Left lung (tissue), 14 donors: Measurements from ENCODE around the gene YIPF1. TPM values are rescaled to one million over a fixed set of nuclear protein-coding genes. Genes with fewer than 3 reads are reported as not detected.

Experiments used
- ATAC-seq: fragments of 200-7000 bp; cut with Tn5 transposase; one replicate; pipeline ENCODE4 v1.9.1; 2020; ENCODE audit warnings: moderate library complexity
- DNase-seq, 4 donors: peaks; one replicate each; pipeline ENCODE4 v3.0.0-alpha.2; 2013 to 2020
- H3K27ac ChIP-seq, 2 donors: fragments of 200-600 bp; sonication (generic) in 1 of 2; one replicate each; pipeline versions ENCODE4 v1.5.0 to v1.8.0; 2020 to 2021
- H3K27me3 ChIP-seq, 2 donors: fragments of 200-600 bp; sonication (generic) in 1 of 2; one replicate each; pipeline versions ENCODE4 v1.5.0 to v1.8.0; 2020 to 2021
- H3K36me3 ChIP-seq, 2 donors: fragments of 200-600 bp; sonication (generic) in 1 of 2; one replicate each; pipeline versions ENCODE4 v1.5.0 to v1.8.0; 2020 to 2021
- H3K4me1 ChIP-seq, 2 donors: fragments of 200-600 bp; one replicate each; pipeline ENCODE4 v1.8.0; 2021
- H3K4me3 ChIP-seq, 2 donors: fragments of 200-600 bp; sonication (generic) in 1 of 2; one replicate each; pipeline versions ENCODE4 v1.5.0 to v1.8.0; 2020 to 2021; ENCODE audit warnings: mild to moderate bottlenecking in 1 of 2
- H3K9me3 ChIP-seq, 2 donors: fragments of 200-600 bp; sonication (generic) in 1 of 2; one replicate each; pipeline versions ENCODE4 v1.5.0 to v1.8.0; 2020 to 2021
- intact Hi-C, 2 donors: fragments of 100-400 bp; cut with DNase I; formaldehyde crosslinking; loops; one replicate each; pipeline versions ENCODE4 v1.11.2 to v1.14.2; 2022
- long read RNA-seq, 12 donors: library from polyadenylated mRNA in 2 of 12; unstranded in 2 of 12; transcript quantifications; one replicate each; pipeline ENCODE4 v2.0.0 and lab custom pipeline, GENCODE V29; 2019 to 2026
- polyA plus RNA-seq, 6 donors: library from polyadenylated mRNA; unstranded; fragments of 120-200 nt; gene quantifications; one replicate each; pipeline ENCODE4 v1.2.1, GENCODE V29; 2013; ENCODE audit not compliant: insufficient read length in 6 of 6
- total RNA-seq, 2 donors: library from RNA; stranded (reverse); fragmentation: NEBNext Ultra II Directional; extraction: Animal tissue kit (Norgen Biotek cat#: 25700); gene quantifications; one replicate each; pipeline ENCODE4 v1.2.1, GENCODE V29; 2021
- TF ChIP-seq, protein P1 (sequence below), 2 donors: fragments of 200-600 bp; sonication (generic) in 1 of 2; IDR thresholded peaks; one replicate each; pipeline versions ENCODE4 v1.5.0 to v1.8.0; 2021; ENCODE audit warnings: antibody characterized with exemption in 2 of 2
- donor health status: DM: no; HTN: yes; CAD: no.
- donor health status: DM: no; HTN: no; CAD: no.

The YIPF1 gene
- total RNA-seq: 10 to 100 TPM; 27.1 to 27.7 TPM
- 10 to 100 TPM; 24.2 to 28.7 (median 26.6) TPM for polyA plus RNA-seq
- long read RNA-seq, donor 1, partial matches to known transcripts: 26 of 30 reads
- long read RNA-seq, donor 1, other reads (novel, unspliced or antisense): 0 of 30 reads
- long read RNA-seq, donor 2, partial matches to known transcripts: 0 of 2 reads
- long read RNA-seq, donor 2, other reads (novel, unspliced or antisense): 0 of 2 reads
- long read RNA-seq, donor 3, partial matches to known transcripts: 13 of 14 reads
- long read RNA-seq, donor 3, other reads (novel, unspliced or antisense): 0 of 14 reads
- long read RNA-seq, donor 4, transcript YIPF1-203 (11 exons, 1,602 nt): major isoform, 6 of 31 reads
- long read RNA-seq, donor 4, partial matches to known transcripts: 4 of 31 reads
- long read RNA-seq, donor 4, other reads (novel, unspliced or antisense): 19 of 31 reads
- long read RNA-seq, donor 5, partial matches to known transcripts: 8 of 11 reads
- long read RNA-seq, donor 5, other reads (novel, unspliced or antisense): 0 of 11 reads
- long read RNA-seq, donor 6, partial matches to known transcripts: 17 of 20 reads
- long read RNA-seq, donor 6, other reads (novel, unspliced or antisense): 0 of 20 reads
- long read RNA-seq, donor 7, partial matches to known transcripts: 9 of 10 reads
- long read RNA-seq, donor 7, other reads (novel, unspliced or antisense): 0 of 10 reads
- long read RNA-seq, donor 8, partial matches to known transcripts: 18 of 18 reads
- long read RNA-seq, donor 8, other reads (novel, unspliced or antisense): 0 of 18 reads
- long read RNA-seq, donor 9: 0 reads
- long read RNA-seq, donor 10, transcript YIPF1-203 (11 exons, 1,602 nt): major isoform, 11 of 31 reads
- long read RNA-seq, donor 10, partial matches to known transcripts: 2 of 31 reads
- long read RNA-seq, donor 10, other reads (novel, unspliced or antisense): 16 of 31 reads
- long read RNA-seq, donor 11, partial matches to known transcripts: 0 of 4 reads
- long read RNA-seq, donor 11, other reads (novel, unspliced or antisense): 0 of 4 reads
- long read RNA-seq, donor 12, partial matches to known transcripts: 11 of 14 reads
- long read RNA-seq, donor 12, other reads (novel, unspliced or antisense): 0 of 14 reads

DNA sequence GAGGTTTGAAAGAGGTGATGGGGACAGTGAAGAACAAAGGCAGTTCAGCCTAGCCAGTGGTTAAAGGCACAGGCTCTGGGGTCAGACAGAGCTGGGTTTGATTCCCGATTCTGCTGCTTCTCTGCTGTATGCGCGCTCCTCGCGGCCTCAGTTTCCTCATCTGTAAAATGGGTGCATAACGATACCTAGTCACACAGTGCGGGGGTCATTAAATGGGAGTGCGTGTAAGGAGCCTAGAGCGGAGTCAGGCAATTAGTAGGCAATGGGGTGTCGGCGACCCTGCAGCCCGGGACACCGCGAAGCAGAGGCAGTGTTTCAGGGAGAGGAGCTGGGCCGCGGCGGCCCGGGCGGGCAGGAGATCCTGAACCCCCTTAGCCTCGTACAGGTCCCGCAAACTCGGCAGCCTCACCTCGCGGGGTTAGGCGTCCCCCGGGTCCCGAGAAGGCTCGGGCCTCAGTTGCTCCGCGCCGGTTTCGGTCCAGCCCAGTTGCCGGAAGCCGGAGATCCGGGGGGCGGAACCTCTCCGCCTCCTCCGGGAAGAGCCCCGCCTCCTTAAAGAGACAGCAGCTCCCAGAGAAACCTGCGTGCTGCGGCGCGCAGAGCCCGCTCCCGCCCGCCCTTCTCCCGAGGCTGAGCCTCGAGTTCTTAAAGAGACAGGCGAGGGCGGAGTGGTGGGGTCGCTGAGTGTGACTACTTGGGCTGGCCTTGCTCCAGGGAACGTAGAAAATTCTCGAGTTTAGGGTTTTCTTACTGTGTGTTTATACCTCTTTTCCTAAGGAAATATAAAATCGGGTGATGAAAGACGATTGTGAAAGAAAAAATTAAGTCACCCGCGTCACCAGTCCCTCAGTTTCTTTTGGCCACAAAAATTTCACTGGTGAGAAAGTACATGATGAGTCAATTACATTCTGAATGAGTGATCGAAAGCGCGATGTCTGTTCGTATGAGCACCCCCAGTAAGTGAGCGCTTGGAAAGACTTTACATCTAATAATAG lies at the start of gene YIPF1:
Gene YIPF1, minus strand, starts transcription at position 494 of the 995 bp plus-strand sequence. CDS start 860 bp downstream, outside the sequence.
- peak within 1 kb of the TSS; percentile 91 to 97 for H3K4me3 ChIP-seq
- intact Hi-C loops: no loop called here
- no peaks in the 10 kb centered on the region for H3K9me3 ChIP-seq
- H3K27me3 ChIP-seq: no peaks in the 10 kb centered on the region
- peaks cover 0 to 41% of the 10 kb centered on the region in 2 donors for H3K4me1 ChIP-seq
- H3K36me3 ChIP-seq: peaks cover 0 to 21% of the 10 kb centered on the region in 2 donors
- peak; percentile 100 for ATAC-seq
- TF ChIP-seq, protein P1, sequence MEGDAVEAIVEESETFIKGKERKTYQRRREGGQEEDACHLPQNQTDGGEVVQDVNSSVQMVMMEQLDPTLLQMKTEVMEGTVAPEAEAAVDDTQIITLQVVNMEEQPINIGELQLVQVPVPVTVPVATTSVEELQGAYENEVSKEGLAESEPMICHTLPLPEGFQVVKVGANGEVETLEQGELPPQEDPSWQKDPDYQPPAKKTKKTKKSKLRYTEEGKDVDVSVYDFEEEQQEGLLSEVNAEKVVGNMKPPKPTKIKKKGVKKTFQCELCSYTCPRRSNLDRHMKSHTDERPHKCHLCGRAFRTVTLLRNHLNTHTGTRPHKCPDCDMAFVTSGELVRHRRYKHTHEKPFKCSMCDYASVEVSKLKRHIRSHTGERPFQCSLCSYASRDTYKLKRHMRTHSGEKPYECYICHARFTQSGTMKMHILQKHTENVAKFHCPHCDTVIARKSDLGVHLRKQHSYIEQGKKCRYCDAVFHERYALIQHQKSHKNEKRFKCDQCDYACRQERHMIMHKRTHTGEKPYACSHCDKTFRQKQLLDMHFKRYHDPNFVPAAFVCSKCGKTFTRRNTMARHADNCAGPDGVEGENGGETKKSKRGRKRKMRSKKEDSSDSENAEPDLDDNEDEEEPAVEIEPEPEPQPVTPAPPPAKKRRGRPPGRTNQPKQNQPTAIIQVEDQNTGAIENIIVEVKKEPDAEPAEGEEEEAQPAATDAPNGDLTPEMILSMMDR (IDR thresholded peaks at IDR 0.05): peak in 1 of 2 donors; percentile 6
- H3K27ac ChIP-seq: peak within 1 kb of the TSS; percentile 74 to 86
- DNase-seq: peak; percentile 79 to 98 (median 94)

DNA sequence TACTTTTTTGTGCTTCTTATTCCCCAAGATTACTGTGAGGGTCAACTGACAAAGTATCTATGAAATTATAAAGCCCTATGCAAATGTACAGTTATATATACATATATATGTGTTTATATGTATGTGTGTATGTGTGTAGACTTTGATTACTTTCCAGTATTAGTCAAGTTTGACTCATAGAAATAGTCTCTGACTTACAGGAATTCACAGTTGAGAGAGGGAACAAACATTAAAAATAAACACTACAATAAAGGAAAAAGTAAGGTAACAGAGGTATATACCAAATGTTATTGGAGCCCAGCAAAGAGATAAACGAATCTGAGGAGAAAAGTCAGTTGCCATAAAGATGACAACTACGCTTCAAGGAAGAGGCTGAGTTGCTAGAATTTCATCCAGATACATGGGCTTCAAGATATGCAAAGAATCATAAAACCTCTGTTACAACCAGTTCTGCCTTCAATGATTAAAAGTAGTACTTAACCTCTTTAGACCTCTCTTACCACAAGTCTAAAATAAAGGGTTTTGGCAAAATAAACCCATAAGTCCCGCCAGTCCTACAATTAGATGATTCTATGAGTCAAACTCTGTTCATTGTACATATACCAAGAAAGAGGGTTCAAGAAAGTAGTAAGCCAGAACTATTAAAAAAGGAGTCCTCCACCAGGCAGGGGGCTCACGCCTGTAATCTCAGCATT lies 48.7 kb upstream of the YIPF1 start:
- DNase-seq: no peak
- Histone ChIP-seq H3K36me3 (peaks cover 0 to 8% of the 10 kb centered on the region in 2 donors), H3K9me3 (peaks cover 0 to 11% of the 10 kb centered on the region in 2 donors), H3K27me3 (no peaks in the 10 kb centered on the region), H3K27ac (no peak overlapping the region), H3K4me3 (no peak overlapping the region), H3K4me1 (no peaks in the 10 kb centered on the region)
- intact Hi-C loops: no loop called here
- peak; percentile 25 for ATAC-seq
- TF ChIP-seq, protein P1 (IDR thresholded peaks at IDR 0.05): no peak

DNA sequence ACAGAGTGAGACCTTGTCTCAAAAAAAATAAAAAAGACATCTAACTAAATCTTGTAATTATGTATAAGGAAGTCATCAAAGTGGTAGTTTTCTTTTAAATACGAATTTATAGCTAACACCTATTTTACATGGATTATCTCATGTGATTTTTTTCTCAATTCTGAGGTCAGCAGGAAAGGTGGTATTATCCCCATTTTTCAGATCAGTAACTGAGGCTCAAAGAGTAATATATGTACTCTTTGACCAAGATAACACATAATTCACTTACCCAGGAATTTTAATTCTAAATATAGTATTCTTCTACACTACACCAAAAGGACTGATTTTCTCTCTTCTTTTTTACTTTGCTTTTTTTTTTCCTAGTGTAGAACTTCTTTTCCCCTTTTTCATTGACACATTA lies 46.8 kb upstream of the YIPF1 start:
- TF ChIP-seq, protein P1 (IDR thresholded peaks at IDR 0.05): no peak
- ATAC-seq (no peak), DNase-seq (no peak)
- Histone ChIP-seq H3K27ac (no peak overlapping the region), H3K4me1 (no peaks in the 10 kb centered on the region), H3K9me3 (peaks cover 0 to 11% of the 10 kb centered on the region in 2 donors), H3K4me3 (no peak overlapping the region), H3K36me3 (peaks cover 0 to 8% of the 10 kb centered on the region in 2 donors), H3K27me3 (no peaks in the 10 kb centered on the region)
- intact Hi-C loops: no loop called here

DNA sequence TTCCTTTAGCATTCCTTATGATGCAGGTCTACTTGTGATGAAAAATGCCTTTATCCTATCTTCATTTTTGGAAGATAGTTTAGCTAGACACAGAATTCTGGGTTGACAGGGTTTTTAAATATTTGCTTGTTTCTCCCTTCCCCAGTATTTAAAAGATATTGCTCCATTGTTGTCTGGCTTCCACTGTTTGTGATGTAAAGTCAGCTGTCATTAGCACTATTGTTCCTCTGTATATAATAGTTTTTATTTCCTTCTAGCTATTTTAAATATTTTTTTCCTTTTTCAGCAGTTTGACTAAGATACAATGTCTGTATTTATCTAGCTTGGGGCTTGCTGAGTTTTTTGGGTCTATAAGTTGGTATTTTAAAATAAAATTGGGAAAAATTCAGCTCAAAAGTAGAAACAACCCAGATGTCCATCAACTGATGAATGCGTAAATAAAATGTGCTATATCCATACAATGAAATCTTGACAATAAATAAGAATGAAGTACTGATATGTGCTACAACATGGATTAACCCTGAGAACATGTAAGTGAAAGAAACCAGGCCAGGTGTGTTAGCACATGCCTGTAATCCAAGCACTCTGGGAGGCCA lies 44.7 kb upstream of the YIPF1 start:
- Histone ChIP-seq H3K4me3 (no peak overlapping the region), H3K27ac (no peak overlapping the region), H3K27me3 (no peaks in the 10 kb centered on the region), H3K9me3 (peaks cover 0 to 11% of the 10 kb centered on the region in 2 donors), H3K36me3 (peaks cover 0 to 8% of the 10 kb centered on the region in 2 donors), H3K4me1 (no peaks in the 10 kb centered on the region)
- ATAC-seq (no peak), DNase-seq (no peak)
- TF ChIP-seq, protein P1 (IDR thresholded peaks at IDR 0.05): no peak
- intact Hi-C loops: no loop called here
